ENCODE data around the gene SOWAHD.
"Not testable (repeated sequence)": the region's sequence is repeated elsewhere in the genome, so short reads cannot be mapped to it uniquely, and the experiment has no call there.

The SOWAHD gene

GRCh38 chrX:119801253-119802221 lies 43.1 kb downstream of the SOWAHD start:
- H3K4me3 ChIP-seq (replicated peaks; ENCODE audit: insufficient read depth, low read length), result no peak overlapping the region
- no peak overlapping the region for H3K27ac ChIP-seq (replicated peaks)
- H3K27me3 ChIP-seq (ENCODE audit: insufficient read depth, poor library complexity, severe bottlenecking), result no peaks in the 10 kb centered on the region
- DNase-seq (ENCODE audit: low read depth in 1 of 2, low spot score in 1 of 2), result no peak
- TF ChIP-seq SPI1 (IDR thresholded peaks at IDR 0.05; ENCODE audit: borderline replicate concordance, low read depth), result no peak
- TF ChIP-seq GABPA (IDR thresholded peaks at IDR 0.05; ENCODE audit: low read depth), result no peak
- no peak for TF ChIP-seq POLR2AphosphoS5 (IDR thresholded peaks at IDR 0.05; ENCODE audit: low read depth)
- no peak for TF ChIP-seq REST (IDR thresholded peaks at IDR 0.05; ENCODE audit: insufficient replicate concordance, low read depth)
- no peak for TF ChIP-seq CTCF (IDR thresholded peaks at IDR 0.05; ENCODE audit: insufficient read depth, low read length)

GRCh38 chrX:119802546-119802945 lies 44.2 kb downstream of the SOWAHD start:
- DNase-seq (ENCODE audit: low read depth in 1 of 2, low spot score in 1 of 2), result no peak
- Histone ChIP-seq H3K27ac (replicated peaks) (no peak overlapping the region), H3K4me3 (replicated peaks; ENCODE audit: insufficient read depth, low read length) (no peak overlapping the region), H3K27me3 (ENCODE audit: insufficient read depth, poor library complexity, severe bottlenecking) (no peaks in the 10 kb centered on the region)
- no peak for TF ChIP-seq SPI1 (IDR thresholded peaks at IDR 0.05; ENCODE audit: borderline replicate concordance, low read depth)
- TF ChIP-seq REST (IDR thresholded peaks at IDR 0.05; ENCODE audit: insufficient replicate concordance, low read depth), result no peak
- TF ChIP-seq GABPA (IDR thresholded peaks at IDR 0.05; ENCODE audit: low read depth), result no peak
- no peak for TF ChIP-seq POLR2AphosphoS5 (IDR thresholded peaks at IDR 0.05; ENCODE audit: low read depth)
- no peak for TF ChIP-seq CTCF (IDR thresholded peaks at IDR 0.05; ENCODE audit: insufficient read depth, low read length)

- not testable (repeated sequence) for H3K27ac ChIP-seq (replicated peaks); H3K27me3 ChIP-seq (ENCODE audit: insufficient read depth, poor library complexity, severe bottlenecking); H3K4me3 ChIP-seq (replicated peaks; ENCODE audit: insufficient read depth, low read length); DNase-seq (ENCODE audit: low read depth in 1 of 2, low spot score in 1 of 2)
Observed at GRCh38 chrX:119808461-119808860, 50.1 kb downstream of the SOWAHD start.

GRCh38 chrX:119809185-119809666 lies 50.8 kb downstream of the SOWAHD start:
- Histone ChIP-seq H3K27me3 (ENCODE audit: insufficient read depth, poor library complexity, severe bottlenecking) (no peaks in the 10 kb centered on the region), H3K4me3 (replicated peaks; ENCODE audit: insufficient read depth, low read length) (no peak overlapping the region), H3K27ac (replicated peaks) (no peak overlapping the region)
- TF ChIP-seq GABPA (IDR thresholded peaks at IDR 0.05; ENCODE audit: low read depth) (no peak), REST (IDR thresholded peaks at IDR 0.05; ENCODE audit: insufficient replicate concordance, low read depth) (no peak), CTCF (IDR thresholded peaks at IDR 0.05; ENCODE audit: insufficient read depth, low read length) (no peak), SPI1 (IDR thresholded peaks at IDR 0.05; ENCODE audit: borderline replicate concordance, low read depth) (no peak), POLR2AphosphoS5 (IDR thresholded peaks at IDR 0.05; ENCODE audit: low read depth) (no peak)
- DNase-seq (ENCODE audit: low read depth in 1 of 2, low spot score in 1 of 2), result no peak

Data from HL-60 (cell line).